Stimulated activated CD8-positive, alpha-beta memory T cell treated with anti-CD3 and anti-CD28 coated beads, Interleukin-4, amount 100 ng/mL, for 48 hours (primary cell): ENCODE results near the gene MAB21L3.
"Not testable (repeated sequence)": the region's sequence is repeated elsewhere in the genome, so short reads cannot be mapped to it uniquely, and the experiment has no call there.

Experiments used
- DNase-seq: peaks from one replicate; pipeline ENCODE4 v3.0.0-alpha.2; 2020

MAB21L3 gene

DNA sequence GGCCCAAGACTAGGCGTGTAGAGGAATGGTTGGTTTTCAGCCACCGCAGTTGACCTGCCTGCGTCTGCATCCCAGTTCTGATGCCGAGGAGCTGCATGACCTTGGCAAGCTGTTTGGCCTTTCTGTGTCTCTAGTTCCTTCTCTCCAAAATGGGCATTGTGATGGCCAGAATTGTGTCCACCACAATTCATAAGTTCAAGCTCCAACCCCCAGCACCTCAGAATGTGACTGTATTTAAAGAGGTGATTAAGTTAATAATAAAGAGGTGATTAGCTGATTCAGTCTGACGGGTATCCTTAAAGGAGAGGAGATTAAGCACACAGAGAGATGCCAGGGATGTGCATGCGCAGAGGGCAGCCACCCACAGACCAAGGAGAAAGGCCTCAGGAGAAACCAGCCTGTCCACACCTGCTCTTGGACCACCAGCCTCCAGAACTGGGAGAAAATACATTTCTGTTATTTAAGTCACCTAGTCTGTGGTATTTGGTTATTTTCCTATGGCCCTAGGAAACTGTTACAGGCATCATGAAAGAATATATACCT lies 28.5 kb downstream of the MAB21L3 start:
- no peak for DNase-seq

GRCh38 chr1:116144151-116144550 lies 33.0 kb downstream of the MAB21L3 start:
- DNase-seq = no peak

GRCh38 chr1:116146447-116147113 lies 35.4 kb downstream of the MAB21L3 start:
- not testable (repeated sequence) for DNase-seq

GRCh38 chr1:116147114-116147510 lies 35.9 kb downstream of the MAB21L3 start:
- peak; percentile 13 for DNase-seq

DNA sequence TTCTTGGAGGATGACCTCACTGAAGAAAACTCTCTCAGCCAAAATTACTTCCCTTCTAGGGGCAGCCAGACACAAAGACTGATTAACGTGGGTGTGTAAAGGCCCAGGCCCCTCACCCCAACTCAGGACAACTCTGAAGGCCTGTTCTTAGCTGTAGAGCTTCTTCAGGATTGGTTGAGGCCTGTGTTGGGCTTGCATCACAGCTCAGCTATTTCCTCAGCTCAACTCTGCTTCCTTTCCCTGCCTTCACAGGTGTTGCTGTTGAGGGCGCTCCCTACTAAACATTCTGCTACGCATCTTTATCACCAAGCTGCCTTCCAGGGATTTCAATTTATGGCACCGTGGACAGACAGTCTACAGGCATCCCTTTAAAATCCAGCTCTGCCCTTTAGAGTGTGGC lies 36.8 kb downstream of the MAB21L3 start:
- peak; percentile 8 for DNase-seq

DNA sequence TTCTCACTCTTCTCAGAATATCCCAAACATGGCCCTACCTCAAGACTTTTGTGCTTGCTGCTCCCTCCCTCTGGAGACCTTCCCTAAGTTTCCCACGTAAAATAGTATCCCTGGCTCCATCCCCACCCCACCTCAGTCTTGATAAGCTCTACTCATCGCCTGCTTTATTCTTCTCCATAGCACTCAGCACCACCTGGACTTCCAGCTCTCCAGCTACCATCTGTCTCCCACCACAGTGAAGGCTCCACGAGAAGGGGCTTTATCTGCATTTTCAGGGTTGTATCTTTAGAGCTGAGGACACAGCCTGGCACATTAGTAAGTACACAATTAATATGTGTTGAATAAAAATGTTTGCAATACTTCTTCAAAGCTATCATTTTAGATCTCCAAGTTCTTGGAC lies 37.8 kb downstream of the MAB21L3 start:
- no peak for DNase-seq

GRCh38 chr1:116150368-116150767 lies 39.2 kb downstream of the MAB21L3 start:
- peak; percentile 5 for DNase-seq

DNA sequence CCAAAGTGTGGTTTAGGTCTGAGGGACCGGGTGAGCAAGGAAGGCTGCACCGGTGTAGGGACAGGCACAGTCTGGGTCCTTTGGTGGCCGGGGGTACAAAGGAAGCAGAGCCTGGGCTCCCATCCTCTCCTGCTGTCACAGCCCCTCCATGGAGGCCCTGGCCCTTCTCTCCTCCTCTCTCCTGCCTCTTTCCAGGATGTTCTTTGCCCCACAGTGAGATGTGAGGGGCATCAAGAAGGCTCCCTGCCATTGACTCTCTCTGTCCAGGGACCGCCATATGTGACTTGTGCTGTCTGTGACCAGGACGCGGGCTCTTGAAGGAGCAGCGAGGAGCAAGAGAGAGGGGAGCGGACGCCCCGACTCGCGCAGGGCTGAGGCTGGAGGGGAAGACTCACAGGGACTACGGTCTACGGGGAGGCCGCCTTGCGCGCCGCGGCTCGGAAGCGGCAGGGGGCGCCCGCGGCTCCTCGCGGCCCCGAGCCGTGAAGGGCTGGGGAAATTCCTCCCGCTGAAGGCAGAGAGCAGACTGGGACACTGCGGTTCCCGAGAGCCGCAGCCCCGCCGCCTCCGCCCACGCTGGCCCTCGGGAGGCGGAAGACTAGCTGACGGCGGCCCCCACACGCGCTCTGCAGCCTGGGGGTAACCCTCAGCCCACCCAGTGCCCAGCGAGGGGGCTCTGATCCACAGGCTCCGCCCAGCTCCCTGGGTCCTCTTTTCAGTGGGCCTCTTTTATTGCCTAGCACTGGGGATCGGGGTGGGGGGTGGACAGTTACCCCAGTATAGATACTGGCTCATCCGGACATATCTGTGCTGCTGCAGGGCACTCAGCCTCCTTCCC lies 40.8 kb downstream of the MAB21L3 start:
- peak; percentile 85 for DNase-seq

DNA sequence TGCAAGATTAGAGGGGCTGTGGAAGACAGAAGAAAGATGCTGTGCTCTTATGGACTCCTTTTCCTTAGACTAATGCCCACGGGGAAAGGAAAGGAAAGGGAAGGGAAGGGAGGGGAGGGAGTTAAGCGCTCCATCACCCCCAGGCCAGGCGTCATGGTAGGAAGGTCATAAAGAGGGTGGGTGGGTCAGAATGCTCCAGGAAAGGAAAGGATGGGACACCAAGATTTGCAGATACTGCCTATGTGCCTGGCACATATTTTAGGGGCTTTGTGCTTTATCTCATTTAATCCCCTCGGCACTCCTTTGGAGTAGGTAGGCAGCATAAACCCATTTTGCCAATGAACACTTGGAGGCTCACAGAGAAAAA lies 41.4 kb downstream of the MAB21L3 start:
- DNase-seq = no peak

GRCh38 chr1:116152950-116153691 lies 41.9 kb downstream of the MAB21L3 start:
- DNase-seq = no peak

GRCh38 chr1:116153692-116154031 lies 42.5 kb downstream of the MAB21L3 start:
- no peak for DNase-seq

GRCh38 chr1:116154536-116154935 lies 43.3 kb downstream of the MAB21L3 start:
- DNase-seq = peak; percentile 14

- DNase-seq = no peak
Observed at GRCh38 chr1:116157096-116157495, 45.9 kb downstream of the MAB21L3 start.

DNA sequence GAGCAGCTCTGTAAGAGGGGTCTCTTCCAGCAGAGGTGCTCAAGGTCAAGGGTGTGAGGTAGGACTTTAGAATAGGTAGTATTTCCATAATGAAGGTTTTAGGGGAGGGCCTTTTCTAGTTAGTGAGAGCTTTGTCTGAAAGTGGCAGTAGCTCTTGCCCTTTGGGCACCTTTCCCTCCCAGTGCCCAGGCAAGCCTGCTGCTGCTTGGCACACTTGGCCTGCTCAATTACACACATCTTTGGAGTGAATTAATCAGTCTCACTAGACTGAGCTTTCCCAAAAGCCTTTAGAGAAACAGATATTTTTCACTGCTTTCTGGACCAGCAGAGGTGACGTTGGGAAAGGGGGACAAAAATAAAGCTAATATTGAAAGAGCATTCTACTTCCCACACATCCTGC lies 48.0 kb downstream of the MAB21L3 start:
- DNase-seq = no peak

DNA sequence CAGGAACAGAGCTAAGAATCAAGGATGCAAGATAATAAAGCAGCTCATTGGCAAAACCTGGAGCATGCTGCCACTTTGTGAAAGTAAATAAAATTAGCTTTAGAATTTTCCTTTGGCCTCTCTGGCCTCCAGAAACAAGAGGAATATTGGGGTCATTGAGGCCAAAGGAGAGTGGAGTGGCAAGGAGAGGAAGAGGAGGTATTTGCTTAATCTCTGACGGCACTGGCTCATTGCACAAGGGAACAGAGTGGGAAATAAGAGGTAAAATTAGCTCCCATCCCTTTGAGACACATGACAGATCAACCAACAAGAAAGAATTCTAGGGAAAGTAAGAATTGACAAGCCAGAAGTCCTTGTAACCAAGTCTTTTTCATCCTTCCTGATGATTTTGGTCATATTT lies 48.4 kb downstream of the MAB21L3 start:
- DNase-seq = no peak

DNA sequence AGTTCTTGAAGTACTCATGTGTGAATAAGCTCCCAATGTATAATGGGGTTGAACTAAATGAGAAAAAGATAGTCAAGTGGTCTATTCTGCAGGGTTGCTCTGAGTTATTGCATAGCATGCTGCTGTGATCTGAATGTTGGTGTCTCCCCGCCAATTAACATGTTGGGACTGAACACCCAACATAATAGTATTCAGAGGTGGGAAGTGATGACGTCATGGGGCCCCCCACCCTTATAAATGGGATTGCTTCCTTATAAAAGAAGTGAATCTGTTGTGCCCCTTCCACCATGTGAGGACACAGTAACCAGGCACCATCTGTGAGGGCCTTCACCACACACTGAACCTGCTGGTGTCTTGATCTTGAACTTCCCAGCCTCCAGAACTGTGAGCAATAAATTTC lies 50.2 kb downstream of the MAB21L3 start:
- no peak for DNase-seq

- no peak for DNase-seq
Observed at GRCh38 chr1:116161877-116162390, 50.7 kb downstream of the MAB21L3 start.

DNA sequence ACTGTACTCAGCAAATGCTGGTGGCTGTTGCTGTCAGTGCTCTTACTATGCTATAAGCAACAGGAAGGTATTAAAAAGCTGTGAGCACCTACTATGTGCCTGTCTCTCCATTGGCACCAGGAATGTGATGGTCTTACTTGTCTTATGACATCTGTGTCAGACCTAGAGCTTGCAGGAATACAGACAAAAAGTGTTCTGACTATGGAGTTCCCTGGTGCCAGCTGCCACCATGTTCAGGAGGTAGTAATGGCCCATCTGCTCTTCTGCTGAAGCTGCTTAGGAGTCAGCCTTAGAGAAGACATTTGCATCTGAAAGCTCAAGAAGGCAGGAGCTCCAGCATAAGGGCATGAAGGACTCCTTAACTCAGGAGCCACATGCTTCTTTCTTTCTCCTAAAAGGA lies 52.3 kb downstream of the MAB21L3 start:
- no peak for DNase-seq

DNA sequence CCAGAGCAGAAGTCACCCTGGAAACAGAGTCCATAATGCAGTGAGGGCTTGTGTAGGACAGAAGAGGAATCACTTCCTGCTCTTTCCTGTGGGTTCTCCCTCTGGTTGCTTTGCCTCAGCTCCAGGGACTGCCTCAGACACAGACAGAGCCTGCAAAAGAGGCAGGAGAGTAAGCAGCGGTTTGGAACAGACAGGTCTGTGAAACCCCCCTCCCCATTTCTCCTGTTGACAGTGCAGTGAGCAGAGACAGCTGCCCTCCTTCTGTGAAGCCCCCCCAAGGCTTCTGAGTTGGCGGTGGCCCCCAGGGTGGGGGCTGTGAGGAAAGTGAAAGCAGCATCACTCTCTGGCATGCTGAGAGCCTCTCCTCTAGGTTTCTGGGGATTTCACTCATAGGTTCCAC lies 53.0 kb downstream of the MAB21L3 start:
- no peak for DNase-seq

- no peak for DNase-seq
Observed at GRCh38 chr1:116164604-116165368, 53.6 kb downstream of the MAB21L3 start.

- no peak for DNase-seq
Observed at GRCh38 chr1:116165572-116165971, 54.4 kb downstream of the MAB21L3 start.

- no peak for DNase-seq
Observed at GRCh38 chr1:116166011-116166571, 54.9 kb downstream of the MAB21L3 start.
